ENCODE results near the gene PHC1.
"Not testable (repeated sequence)": the region's sequence is repeated elsewhere in the genome, so short reads cannot be mapped to it uniquely, and the experiment has no call there.

PHC1 gene

GRCh38 chr12:8911606-8912268 lies 2.6 kb upstream of the PHC1 start:
- DNase-seq, result no peak

- no peak for DNase-seq
Measured at GRCh38 chr12:8912914-8913313, 1.4 kb upstream of the PHC1 start.

- no peak for DNase-seq
Measured at GRCh38 chr12:8913702-8914032, 642 bp upstream of the PHC1 start.

- peak; percentile 29 for DNase-seq
Measured at GRCh38 chr12:8914716-8915526, 612 bp downstream of the PHC1 start.

- DNase-seq, result no peak
Measured at GRCh38 chr12:8916154-8916553, 1.8 kb downstream of the PHC1 start.

GRCh38 chr12:8917031-8917430 lies 2.7 kb downstream of the PHC1 start:
- no peak for DNase-seq

- DNase-seq, result no peak
Measured at GRCh38 chr12:8917751-8918150, 3.4 kb downstream of the PHC1 start.

- not testable (repeated sequence) for DNase-seq
Measured at GRCh38 chr12:8919643-8920042, 5.3 kb downstream of the PHC1 start.

GRCh38 chr12:8922544-8922943 lies 8.2 kb downstream of the PHC1 start:
- DNase-seq, result no peak

GRCh38 chr12:8930655-8931323 lies 16.5 kb downstream of the PHC1 start:
- not testable (repeated sequence) for DNase-seq

GRCh38 chr12:8932464-8932863 lies 18.2 kb downstream of the PHC1 start:
- DNase-seq, result not testable (repeated sequence)

GRCh38 chr12:8934080-8934479 lies 19.8 kb downstream of the PHC1 start:
- DNase-seq, result not testable (repeated sequence)

GRCh38 chr12:8936735-8937134 lies 22.4 kb downstream of the PHC1 start:
- DNase-seq, result no peak

- DNase-seq, result not testable (repeated sequence)
Measured at GRCh38 chr12:8937842-8938442, 23.6 kb downstream of the PHC1 start.

GRCh38 chr12:8941691-8942478 lies 27.6 kb downstream of the PHC1 start:
- no peak for DNase-seq

GRCh38 chr12:8943565-8944186 lies 29.4 kb downstream of the PHC1 start:
- no peak for DNase-seq

- no peak for DNase-seq
Measured at GRCh38 chr12:8946733-8947132, 32.4 kb downstream of the PHC1 start.

- DNase-seq, result no peak
Measured at GRCh38 chr12:8947737-8948136, 33.4 kb downstream of the PHC1 start.

GRCh38 chr12:8948701-8949341 lies 34.5 kb downstream of the PHC1 start:
- no peak for DNase-seq

GRCh38 chr12:8949342-8950220 lies 35.3 kb downstream of the PHC1 start, which contains the start of gene M6PR:
Gene M6PR (minus strand): TSS chr12:8949645. CDS start chr12:8946404, 3,241 bp downstream.
- peak; percentile 72 for DNase-seq

- no peak for DNase-seq
Measured at GRCh38 chr12:8950221-8950527, 35.9 kb downstream of the PHC1 start.

Data from activated gamma-delta T cell (primary cell).